Body of pancreas (tissue), 4 donors: ENCODE data around the gene TOMM34. TPM values are rescaled to one million over a fixed set of nuclear protein-coding genes. Genes with fewer than 3 reads are reported as not detected.

Experiments
- ATAC-seq: fragments of 150-250 bp; one replicate; pipeline ENCODE4 v1.9.1; 2016
- DNase-seq, 4 donors: peaks; one replicate each; pipeline ENCODE4 v3.0.0-alpha.2; 2019
- H3K27ac ChIP-seq, 4 donors: fragments of 200-600 bp; sonication (generic); 1 replicate in 3 of 4; 2 replicates in 1 of 4; pipeline versions ENCODE4 v1.5.1 to v1.6.1; 2016 to 2019; ENCODE audit warnings: mild to moderate bottlenecking in 1 of 4, mixed read lengths in 1 of 4, moderate library complexity in 1 of 4
- H3K27me3 ChIP-seq, 2 donors: fragments of 200-600 bp; sonication (generic); one replicate each; pipeline ENCODE4 v1.6.0; 2016; ENCODE audit warnings: mild to moderate bottlenecking in 1 of 2
- H3K36me3 ChIP-seq, 2 donors: fragments of 200-600 bp; sonication (generic); replicated peaks in 1 of 2; 2 replicates each; pipeline ENCODE4 v1.5.1; 2016; ENCODE audit warnings: low read depth in 2 of 2; ENCODE audit not compliant: insufficient read depth in 1 of 2
- H3K4me1 ChIP-seq: fragments of 200-600 bp; sonication (generic); one replicate; pipeline ENCODE4 v1.6.0; 2016
- H3K4me3 ChIP-seq, 2 donors: fragments of 200-600 bp; sonication (generic); 1 replicate in 1 of 2; 2 replicates in 1 of 2; pipeline ENCODE4 v1.5.1; 2016 to 2019
- H3K9me3 ChIP-seq, 3 donors: fragments of 200-600 bp; sonication (generic); 1 replicate in 2 of 3; 2 replicates in 1 of 3; pipeline ENCODE4 v1.5.1; 2016
- POLR2A ChIP-seq, 3 donors: fragments of 450-650 bp; IDR thresholded peaks; one replicate each; pipeline ENCODE4 v1.6.1; 2016; ENCODE audit warnings: antibody characterized with exemption in 3 of 3, mild to moderate bottlenecking in 2 of 3
- whole genome bisulfite sequencing, 2 donors: methylation state at CpG; one replicate each; pipeline ENCODE4 v1.1.5; 2017; 5-methylcytosine and 5-hydroxymethylcytosine counted together
- intact Hi-C: fragments of 100-400 bp; cut with DNase I; formaldehyde crosslinking; loops from one replicate; pipeline ENCODE4 v1.15.1; 2023
- total RNA-seq, 2 donors: library from RNA; depleted of rRNA; stranded (reverse); fragments of >200 nt; gene quantifications; one replicate each; pipeline ENCODE4 v1.1.0, GENCODE V29; 2016
- TF ChIP-seq, protein P1 (sequence below), 7 experiments: fragments of 450-650 bp in 4 of 7; fragments of 200-600 bp in 3 of 7; sonication (generic) in 3 of 7; IDR thresholded peaks; one replicate each; pipeline ENCODE4 v1.5.1; 2016 to 2019; ENCODE audit warnings: antibody characterized with exemption in 7 of 7

The TOMM34 gene
- total RNA-seq, 2 donors from 2014 or later = 2.6 to 13.0 TPM

DNA sequence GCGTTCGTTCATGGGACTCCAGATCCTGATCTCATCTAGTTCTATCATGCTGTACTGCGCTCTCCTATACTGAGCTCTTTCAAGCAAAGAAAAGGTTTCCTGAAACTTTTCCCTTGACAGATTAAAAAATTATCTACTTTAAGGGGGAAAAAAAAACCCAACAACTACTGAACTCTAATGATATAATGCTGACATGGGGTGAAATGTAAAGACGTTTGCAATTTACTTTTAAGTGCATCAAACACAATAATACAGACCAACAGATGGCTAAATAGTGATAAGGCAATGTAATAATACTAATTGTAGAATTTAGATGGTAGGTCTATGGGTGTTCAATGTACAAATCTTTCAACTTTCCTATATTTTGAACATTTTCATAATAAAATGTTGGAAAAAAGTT is 16.4 kb downstream of the TOMM34 start:
- Histone ChIP-seq H3K4me1 (peaks cover 4% of the 10 kb centered on the region), H3K9me3 (no peaks in the 10 kb centered on the region), H3K27ac (no peak overlapping the region), H3K4me3 (no peak overlapping the region), H3K36me3 (peaks cover 0 to 15% of the 10 kb centered on the region in 2 donors), H3K27me3 (no peaks in the 10 kb centered on the region)
- WGBS, 2 donors = 79 to 81% methylated on average over 4 of the region's 4 CpGs
- ATAC-seq = no peak
- intact Hi-C loops = no loop called here
- no peak for DNase-seq
- TF ChIP-seq POLR2A (IDR thresholded peaks at IDR 0.05) = no peak
- TF ChIP-seq, protein P1, sequence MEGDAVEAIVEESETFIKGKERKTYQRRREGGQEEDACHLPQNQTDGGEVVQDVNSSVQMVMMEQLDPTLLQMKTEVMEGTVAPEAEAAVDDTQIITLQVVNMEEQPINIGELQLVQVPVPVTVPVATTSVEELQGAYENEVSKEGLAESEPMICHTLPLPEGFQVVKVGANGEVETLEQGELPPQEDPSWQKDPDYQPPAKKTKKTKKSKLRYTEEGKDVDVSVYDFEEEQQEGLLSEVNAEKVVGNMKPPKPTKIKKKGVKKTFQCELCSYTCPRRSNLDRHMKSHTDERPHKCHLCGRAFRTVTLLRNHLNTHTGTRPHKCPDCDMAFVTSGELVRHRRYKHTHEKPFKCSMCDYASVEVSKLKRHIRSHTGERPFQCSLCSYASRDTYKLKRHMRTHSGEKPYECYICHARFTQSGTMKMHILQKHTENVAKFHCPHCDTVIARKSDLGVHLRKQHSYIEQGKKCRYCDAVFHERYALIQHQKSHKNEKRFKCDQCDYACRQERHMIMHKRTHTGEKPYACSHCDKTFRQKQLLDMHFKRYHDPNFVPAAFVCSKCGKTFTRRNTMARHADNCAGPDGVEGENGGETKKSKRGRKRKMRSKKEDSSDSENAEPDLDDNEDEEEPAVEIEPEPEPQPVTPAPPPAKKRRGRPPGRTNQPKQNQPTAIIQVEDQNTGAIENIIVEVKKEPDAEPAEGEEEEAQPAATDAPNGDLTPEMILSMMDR (IDR thresholded peaks at IDR 0.05) = no peak

- intact Hi-C loops = no loop called here
- ATAC-seq (no peak), DNase-seq (no peak)
- no peak overlapping the region for H3K27ac ChIP-seq
- H3K36me3 ChIP-seq = peaks cover 0 to 16% of the 10 kb centered on the region in 2 donors
- H3K27me3 ChIP-seq = no peaks in the 10 kb centered on the region
- no peaks in the 10 kb centered on the region for H3K9me3 ChIP-seq
- TF ChIP-seq POLR2A (IDR thresholded peaks at IDR 0.05) = no peak
- TF ChIP-seq, protein P1 (IDR thresholded peaks at IDR 0.05) = no peak
- H3K4me1 ChIP-seq = peaks cover 4% of the 10 kb centered on the region
- WGBS, 2 donors = 78 to 92% methylated on average over 4 of the region's 4 CpGs
- no peak overlapping the region for H3K4me3 ChIP-seq
Observed at GRCh38 chr20:44942264-44942973, 17.8 kb downstream of the TOMM34 start.

DNA sequence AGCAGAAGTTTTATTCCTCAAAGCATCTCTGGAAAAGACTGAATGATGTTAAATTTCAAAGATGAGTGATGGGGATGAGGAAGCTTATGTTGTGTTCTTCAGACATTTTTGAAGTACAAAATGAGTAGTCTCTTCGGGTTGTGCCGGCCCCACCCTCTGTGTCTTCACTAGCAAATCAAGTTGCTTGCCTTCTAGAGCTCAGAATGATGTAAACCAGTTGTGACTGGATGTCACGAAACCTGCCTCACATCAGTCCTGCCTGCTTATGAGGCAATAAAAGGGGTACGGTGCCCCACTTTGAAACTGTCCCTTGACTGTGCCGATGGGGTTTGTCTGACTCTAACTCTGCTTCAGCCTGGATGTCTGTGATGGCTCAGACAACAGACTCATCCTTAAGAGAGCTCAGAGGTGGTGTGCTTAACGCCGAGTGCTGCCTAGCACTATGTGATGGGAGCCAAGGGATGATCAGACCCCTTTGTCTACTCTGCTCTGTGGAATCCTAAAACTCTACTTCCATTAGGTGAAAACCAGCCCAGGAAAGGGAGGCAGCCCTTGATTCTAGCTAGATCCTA is 19.0 kb downstream of the TOMM34 start:
- ATAC-seq (no peak), DNase-seq (no peak)
- Histone ChIP-seq H3K4me3 (no peak overlapping the region), H3K27me3 (no peaks in the 10 kb centered on the region), H3K9me3 (no peaks in the 10 kb centered on the region), H3K4me1 (no peaks in the 10 kb centered on the region), H3K27ac (no peak overlapping the region), H3K36me3 (peaks cover 0 to 16% of the 10 kb centered on the region in 2 donors)
- TF ChIP-seq, protein P1 (IDR thresholded peaks at IDR 0.05) = no peak
- no peak for TF ChIP-seq POLR2A (IDR thresholded peaks at IDR 0.05)
- intact Hi-C loops = no loop called here
- WGBS, 2 donors = 83 to 88% methylated on average over 6 to 7 of the region's 7 CpGs

DNA sequence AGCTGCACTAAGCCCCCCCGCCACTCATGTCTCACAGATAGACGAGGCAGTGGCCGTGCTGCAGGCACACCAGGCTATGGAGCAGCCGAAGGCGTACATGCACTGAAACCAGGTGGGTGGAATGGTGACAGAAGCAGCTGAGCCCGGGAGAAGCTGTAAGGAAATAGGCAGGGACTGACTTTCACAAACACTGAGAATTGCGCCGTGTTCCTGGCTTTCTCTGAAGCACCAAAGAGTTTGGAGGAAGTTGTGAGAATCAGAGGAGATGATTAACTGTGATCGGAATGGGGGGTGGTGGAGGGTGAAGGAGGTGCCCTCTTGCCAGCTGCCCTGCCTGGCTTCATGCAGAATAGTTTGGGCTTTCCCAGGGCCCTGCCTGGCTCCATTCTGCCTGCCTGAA is 21.6 kb downstream of the TOMM34 start:
- WGBS, 2 donors = 79 to 83% methylated on average over 9 of the region's 9 CpGs
- Histone ChIP-seq H3K27ac (no peak overlapping the region), H3K4me3 (no peak overlapping the region), H3K36me3 (peaks cover 0 to 16% of the 10 kb centered on the region in 2 donors), H3K27me3 (no peaks in the 10 kb centered on the region), H3K9me3 (no peaks in the 10 kb centered on the region), H3K4me1 (no peaks in the 10 kb centered on the region)
- DNase-seq (no peak), ATAC-seq (no peak)
- intact Hi-C loops = no loop called here
- TF ChIP-seq POLR2A (IDR thresholded peaks at IDR 0.05) = no peak
- TF ChIP-seq, protein P1 (IDR thresholded peaks at IDR 0.05) = no peak

DNA sequence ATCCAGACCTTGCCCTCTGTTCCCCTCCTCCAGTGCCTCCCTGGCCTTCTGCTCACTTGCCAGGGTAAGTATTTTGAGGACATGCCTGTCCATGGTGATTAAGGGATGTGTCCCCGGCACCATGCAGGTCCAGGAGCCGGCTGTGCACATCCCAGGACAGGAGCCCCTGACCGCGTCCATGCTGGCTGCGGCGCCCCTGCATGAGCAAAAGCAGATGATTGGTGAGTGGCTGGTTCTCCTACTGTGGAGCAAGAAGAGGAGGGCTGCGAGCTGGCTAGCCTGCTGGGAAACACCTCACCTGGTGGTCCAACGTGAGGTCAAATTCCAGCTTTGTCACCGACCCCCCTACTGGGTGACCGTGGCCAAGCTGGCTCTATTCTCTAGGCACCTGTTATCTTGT is 23.7 kb downstream of the TOMM34 start:
- WGBS, 2 donors = 74 to 85% methylated on average over 10 of the region's 10 CpGs
- Histone ChIP-seq H3K9me3 (no peaks in the 10 kb centered on the region), H3K27ac (no peak overlapping the region), H3K4me1 (no peaks in the 10 kb centered on the region), H3K27me3 (no peaks in the 10 kb centered on the region), H3K36me3 (peaks cover 0 to 3% of the 10 kb centered on the region in 2 donors), H3K4me3 (no peak overlapping the region)
- DNase-seq (no peak), ATAC-seq (no peak)
- intact Hi-C loops = no loop called here
- TF ChIP-seq, protein P1 (IDR thresholded peaks at IDR 0.05) = no peak
- no peak for TF ChIP-seq POLR2A (IDR thresholded peaks at IDR 0.05)
